ENCODE results near the gene HYDIN. TPM values are rescaled to one million over a fixed set of nuclear protein-coding genes. Genes with fewer than 3 reads are reported as not detected.

The HYDIN gene
- polyA plus RNA-seq, 1 donor from 2014 or later: 2.2 TPM

DNA sequence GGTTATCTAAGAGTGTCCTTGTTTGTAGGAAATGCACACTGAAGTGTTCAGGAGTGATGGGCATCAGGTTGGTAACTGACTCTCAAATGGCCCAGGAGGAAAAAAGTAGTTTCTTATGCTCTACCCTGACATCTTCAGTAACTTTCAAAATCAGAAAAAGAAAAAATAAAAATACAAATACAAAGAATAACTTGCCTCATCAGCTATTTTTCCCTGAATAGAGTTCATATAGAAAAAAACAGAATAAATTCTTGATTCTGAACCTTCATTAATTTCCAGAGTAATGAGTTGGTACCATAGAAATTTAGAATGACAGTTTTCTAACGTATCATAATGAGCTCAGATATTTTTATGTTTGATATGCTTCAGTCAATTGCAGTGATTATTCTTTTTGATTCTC lies 27.2 kb upstream of the HYDIN start:
- Histone ChIP-seq H3K9me3 (ENCODE audit: low read length) (no peaks in the 10 kb centered on the region), H3K4me2 (ENCODE audit: low read length) (no peak overlapping the region), H3K9ac (ENCODE audit: low read length) (no peak overlapping the region), H3K79me2 (replicated peaks; ENCODE audit: insufficient read depth, low read length) (no peaks in the 10 kb centered on the region), H3F3A (ENCODE audit: insufficient read depth, low read length, poor library complexity, severe bottlenecking) (no peaks in the 10 kb centered on the region), H3K27me3 (ENCODE audit: insufficient read depth, low read depth, low read length) (no peaks in the 10 kb centered on the region), H3K4me3 (ENCODE audit: low read length) (no peak overlapping the region), H3K27ac (ENCODE audit: low read length) (no peak overlapping the region), H4K20me1 (ENCODE audit: insufficient read depth) (no peaks in the 10 kb centered on the region), H3K36me3 (ENCODE audit: insufficient read depth, low read length) (no peaks in the 10 kb centered on the region), H2AFZ (ENCODE audit: low read depth, low read length) (no peak overlapping the region), H3K9me2 (ENCODE audit: insufficient read depth, low read length) (no peaks in the 10 kb centered on the region)
- TF ChIP-seq EP300 (conservative IDR thresholded peaks at IDR 0.05; ENCODE audit: poor library complexity, severe bottlenecking) (no peak), MXI1 (conservative IDR thresholded peaks at IDR 0.05; ENCODE audit: poor library complexity, severe bottlenecking) (no peak), CTCF (IDR thresholded peaks at IDR 0.05; ENCODE audit: poor library complexity, severe bottlenecking) (no peak)
- TF ChIP-seq, protein P1, sequence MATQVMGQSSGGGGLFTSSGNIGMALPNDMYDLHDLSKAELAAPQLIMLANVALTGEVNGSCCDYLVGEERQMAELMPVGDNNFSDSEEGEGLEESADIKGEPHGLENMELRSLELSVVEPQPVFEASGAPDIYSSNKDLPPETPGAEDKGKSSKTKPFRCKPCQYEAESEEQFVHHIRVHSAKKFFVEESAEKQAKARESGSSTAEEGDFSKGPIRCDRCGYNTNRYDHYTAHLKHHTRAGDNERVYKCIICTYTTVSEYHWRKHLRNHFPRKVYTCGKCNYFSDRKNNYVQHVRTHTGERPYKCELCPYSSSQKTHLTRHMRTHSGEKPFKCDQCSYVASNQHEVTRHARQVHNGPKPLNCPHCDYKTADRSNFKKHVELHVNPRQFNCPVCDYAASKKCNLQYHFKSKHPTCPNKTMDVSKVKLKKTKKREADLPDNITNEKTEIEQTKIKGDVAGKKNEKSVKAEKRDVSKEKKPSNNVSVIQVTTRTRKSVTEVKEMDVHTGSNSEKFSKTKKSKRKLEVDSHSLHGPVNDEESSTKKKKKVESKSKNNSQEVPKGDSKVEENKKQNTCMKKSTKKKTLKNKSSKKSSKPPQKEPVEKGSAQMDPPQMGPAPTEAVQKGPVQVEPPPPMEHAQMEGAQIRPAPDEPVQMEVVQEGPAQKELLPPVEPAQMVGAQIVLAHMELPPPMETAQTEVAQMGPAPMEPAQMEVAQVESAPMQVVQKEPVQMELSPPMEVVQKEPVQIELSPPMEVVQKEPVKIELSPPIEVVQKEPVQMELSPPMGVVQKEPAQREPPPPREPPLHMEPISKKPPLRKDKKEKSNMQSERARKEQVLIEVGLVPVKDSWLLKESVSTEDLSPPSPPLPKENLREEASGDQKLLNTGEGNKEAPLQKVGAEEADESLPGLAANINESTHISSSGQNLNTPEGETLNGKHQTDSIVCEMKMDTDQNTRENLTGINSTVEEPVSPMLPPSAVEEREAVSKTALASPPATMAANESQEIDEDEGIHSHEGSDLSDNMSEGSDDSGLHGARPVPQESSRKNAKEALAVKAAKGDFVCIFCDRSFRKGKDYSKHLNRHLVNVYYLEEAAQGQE (IDR thresholded peaks at IDR 0.05; ENCODE audit: borderline replicate concordance): no peak

- Histone ChIP-seq H3K79me2 (replicated peaks; ENCODE audit: insufficient read depth, low read length) (no peaks in the 10 kb centered on the region), H3K27me3 (ENCODE audit: insufficient read depth, low read depth, low read length) (no peaks in the 10 kb centered on the region), H3K27ac (ENCODE audit: low read length) (no peak overlapping the region), H3K9ac (ENCODE audit: low read length) (no peak overlapping the region), H3K9me3 (ENCODE audit: low read length) (no peaks in the 10 kb centered on the region), H3K4me2 (ENCODE audit: low read length) (no peak overlapping the region), H3K9me2 (ENCODE audit: insufficient read depth, low read length) (no peaks in the 10 kb centered on the region), H4K20me1 (ENCODE audit: insufficient read depth) (no peaks in the 10 kb centered on the region), H3F3A (ENCODE audit: insufficient read depth, low read length, poor library complexity, severe bottlenecking) (no peaks in the 10 kb centered on the region), H3K4me3 (ENCODE audit: low read length) (no peak overlapping the region), H3K36me3 (ENCODE audit: insufficient read depth, low read length) (no peaks in the 10 kb centered on the region), H2AFZ (ENCODE audit: low read depth, low read length) (no peak overlapping the region)
- TF ChIP-seq CTCF (IDR thresholded peaks at IDR 0.05; ENCODE audit: poor library complexity, severe bottlenecking) (no peak), EZH2 (IDR thresholded peaks at IDR 0.05; ENCODE audit: borderline replicate concordance, insufficient read depth, low read length, poor library complexity, severe bottlenecking) (no peak)
Measured at GRCh38 chr16:71255721-71256120, 25.2 kb upstream of the HYDIN start.
